AG20443 (cell line): ENCODE data around the gene ANXA8L1.
"Not testable (repeated sequence)": the region's sequence is repeated elsewhere in the genome, so short reads cannot be mapped to it uniquely, and the experiment has no call there.

ENCODE experiments used
- DNase-seq: peaks from one replicate; pipeline ENCODE4 v3.0.0; 2012; ENCODE audit warnings: low spot score, mixed read lengths

Gene ANXA8L1

DNA sequence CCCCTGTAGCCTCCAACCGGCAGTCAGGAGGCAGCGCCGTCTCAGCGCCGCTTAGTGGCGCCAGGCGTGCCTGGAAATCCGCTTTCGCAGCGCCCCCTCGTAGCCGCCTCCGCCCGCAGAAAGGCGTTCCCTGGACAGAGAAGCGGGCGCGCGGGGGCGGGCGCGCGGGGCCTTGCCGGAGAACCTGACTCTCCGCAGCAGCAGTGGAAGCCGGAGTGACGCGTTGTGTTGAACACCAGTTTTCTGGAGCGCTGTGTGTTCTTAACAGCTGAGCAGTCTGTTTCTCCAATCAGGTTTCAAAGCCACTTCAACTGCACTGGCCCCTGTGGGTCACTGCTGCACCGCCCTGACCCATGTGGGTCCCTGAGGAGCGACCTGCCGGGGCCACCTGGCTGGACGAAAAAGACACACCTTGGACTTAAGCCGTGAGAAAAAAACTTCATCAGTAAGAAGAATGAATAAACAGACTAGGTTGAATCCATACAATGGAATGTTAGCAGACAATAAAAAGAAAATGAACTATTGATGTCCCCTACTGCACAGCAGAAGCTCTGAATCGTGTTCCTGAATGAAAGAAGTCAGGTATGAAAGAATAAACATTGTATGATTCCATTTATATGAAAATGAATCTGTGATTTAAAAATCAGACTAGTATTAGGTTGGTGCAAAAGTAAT is 22.8 kb downstream of the ANXA8L1 start:
- not testable (repeated sequence) for DNase-seq

DNA sequence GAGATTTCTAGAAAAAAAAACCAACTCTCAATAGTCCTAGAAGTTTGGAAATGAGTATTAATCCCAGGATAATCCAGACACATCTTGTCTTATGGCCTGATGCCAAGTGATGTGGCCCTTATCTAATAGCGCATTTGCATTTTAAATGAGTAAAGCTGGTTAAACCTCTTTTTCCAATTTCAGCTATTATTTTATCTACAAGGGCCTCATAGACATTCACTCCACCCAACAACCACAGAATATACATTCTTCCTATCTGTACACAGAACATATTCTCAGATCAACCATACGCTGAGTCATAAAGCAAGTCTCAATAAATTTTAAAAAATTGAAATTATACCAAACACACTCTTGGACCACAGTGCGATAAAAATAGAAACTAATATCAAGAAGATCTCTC is 34.0 kb downstream of the ANXA8L1 start:
- DNase-seq, result not testable (repeated sequence)

DNA sequence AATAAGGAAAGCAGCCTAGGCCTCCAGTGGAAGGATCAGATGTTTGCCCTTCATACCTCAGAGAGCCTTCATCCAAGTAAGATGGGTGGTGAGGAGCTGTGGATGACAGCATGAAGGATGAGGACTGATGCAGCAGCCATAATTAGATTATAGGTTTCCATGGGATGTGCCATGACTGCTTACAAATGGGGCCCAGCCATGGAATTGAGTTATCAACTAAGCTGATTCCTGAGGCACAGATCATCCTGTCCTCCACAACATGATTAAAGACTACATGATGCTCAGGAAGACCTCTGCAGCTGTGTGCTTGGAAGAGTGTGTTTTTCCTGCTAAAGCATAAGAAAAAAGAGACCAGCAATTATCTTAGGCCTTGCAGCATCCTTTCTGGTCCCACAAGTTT is 35.5 kb downstream of the ANXA8L1 start:
- not testable (repeated sequence) for DNase-seq

DNA sequence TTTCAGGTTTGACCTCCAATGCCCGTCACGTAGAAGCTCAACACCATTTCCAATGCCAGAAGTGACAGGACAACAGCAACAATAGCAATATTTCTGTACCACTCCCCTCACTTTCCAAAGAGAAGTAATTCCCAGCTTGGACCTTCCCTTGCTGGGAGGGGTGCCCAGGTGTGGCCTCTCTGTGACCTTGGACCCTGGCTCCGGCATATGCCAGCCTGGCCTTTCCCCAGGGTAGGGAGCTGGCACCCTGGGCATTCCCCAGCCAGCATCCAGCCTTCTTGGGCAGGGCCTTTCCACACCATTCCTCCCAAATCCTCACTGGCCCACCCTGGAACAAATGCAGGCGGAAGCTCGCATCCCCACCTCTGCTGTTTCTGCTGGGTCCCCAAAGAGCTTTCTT is 37.1 kb downstream of the ANXA8L1 start:
- DNase-seq, result not testable (repeated sequence)

DNA sequence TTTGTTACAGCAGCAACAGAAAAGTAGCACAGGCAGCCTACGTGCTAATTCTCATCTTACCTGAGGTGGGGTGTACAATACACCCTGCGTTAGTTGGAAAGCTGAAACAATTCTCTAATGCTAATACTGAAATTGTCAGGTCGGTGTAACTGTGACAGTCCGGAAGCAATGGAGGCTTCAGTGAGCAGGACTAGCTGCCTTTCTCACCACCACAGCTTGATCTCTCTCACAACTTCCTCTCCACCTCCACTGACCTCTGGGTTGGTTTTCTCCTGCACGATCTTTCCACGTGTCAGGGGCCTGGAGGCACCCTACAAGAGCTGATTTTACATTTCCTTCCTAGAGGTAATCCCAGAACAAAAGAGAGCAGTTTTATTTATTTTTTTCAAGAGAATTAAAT is 39.7 kb downstream of the ANXA8L1 start:
- not testable (repeated sequence) for DNase-seq

DNA sequence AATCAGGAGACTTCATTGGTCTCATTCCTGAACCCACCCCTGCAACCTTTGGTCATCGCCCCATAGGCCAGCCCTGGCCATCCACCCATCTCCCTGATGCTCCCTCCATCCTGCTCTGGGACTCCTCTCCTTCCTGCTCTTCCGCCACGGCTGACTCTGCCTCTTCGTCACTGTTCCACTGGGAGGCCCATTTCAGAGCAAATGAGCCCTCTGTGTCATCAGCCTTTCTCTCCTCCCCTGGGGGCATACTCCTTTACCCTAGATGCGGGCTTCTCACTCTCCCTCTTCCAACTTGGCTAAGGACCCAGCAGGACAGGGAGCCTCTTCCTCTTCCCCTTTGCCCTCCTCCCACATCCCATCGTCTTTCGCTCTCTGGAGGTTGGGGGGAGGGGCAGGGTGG is 42.7 kb downstream of the ANXA8L1 start:
- not testable (repeated sequence) for DNase-seq

DNA sequence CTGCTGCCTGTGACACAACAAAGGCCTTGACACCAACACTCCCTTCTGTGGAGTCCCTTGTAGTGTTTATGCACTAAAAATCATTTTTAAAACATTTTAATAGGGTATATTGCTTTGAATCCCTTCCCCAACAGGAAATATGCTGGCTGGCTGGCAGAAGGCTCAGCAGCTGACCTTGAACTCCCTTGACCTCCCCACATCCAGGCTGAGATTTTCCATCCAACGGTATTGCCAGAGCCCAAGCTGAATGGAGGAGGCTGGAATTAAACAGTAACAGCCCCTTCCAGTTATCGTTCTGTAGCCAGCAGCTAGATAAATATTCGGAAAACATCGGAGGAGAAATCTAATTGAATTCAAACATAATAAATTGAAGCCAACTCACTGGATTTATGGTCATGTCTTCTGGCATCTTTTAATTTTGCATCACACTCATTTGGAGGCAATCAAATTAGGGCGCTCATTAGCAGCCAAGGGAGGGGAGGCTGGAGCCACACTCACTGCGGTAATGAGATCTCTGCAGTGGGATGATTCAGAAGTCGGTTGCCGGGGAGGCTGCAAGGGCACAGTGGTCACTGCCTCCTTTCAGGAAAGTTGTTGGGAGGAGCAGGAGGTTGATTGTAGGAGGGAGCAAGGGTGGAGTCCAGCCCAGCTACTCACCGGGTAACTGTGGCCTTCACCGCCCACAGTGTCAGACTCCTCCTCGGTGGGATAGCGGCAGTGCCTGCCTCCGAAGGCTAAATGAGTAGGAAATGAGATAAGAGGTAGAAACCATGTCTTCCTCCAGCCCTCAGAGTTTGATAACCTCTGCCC is 44.2 kb downstream of the ANXA8L1 start:
- not testable (repeated sequence) for DNase-seq

DNA sequence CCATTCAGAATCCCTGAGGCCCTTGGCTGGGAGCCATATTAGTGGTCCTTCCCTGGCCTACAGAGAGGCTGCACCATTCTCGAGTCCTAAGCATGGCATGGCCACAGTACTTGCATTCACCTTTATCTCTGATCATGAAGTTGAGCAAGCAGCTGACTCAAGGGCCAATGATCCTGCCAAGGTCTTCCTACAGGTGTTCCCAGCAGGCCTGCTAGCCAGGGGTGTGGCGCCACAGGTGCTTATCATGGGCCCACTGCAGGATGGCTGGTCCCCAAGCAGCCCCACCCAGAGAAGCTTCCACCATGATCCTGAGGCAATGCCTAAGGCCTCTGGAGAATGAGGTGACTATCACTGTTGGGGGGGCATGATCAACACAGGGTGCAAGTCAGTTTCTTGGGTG is 48.0 kb downstream of the ANXA8L1 start:
- not testable (repeated sequence) for DNase-seq

DNA sequence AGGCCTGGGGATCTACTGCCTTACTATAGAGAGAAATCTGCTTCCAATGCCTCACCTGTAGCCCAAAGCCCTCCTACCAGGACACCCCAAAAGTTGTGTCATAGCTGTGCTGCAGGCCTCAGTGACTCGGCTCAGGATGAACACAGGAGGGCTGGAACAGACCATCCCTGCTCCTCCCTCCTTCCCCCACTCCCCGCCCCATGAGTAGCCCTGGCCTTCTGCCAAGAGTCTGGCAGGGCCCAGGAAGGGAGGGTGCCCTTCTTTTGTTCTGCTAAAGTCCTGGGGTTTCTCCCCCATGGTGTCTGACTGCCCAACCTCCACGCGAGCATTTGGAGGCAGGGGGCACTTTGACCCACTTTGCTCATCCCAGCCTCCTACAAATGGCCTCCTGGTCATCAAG is 65.4 kb downstream of the ANXA8L1 start:
- DNase-seq, result not testable (repeated sequence)
